Body of pancreas (tissue), 4 donors: Measurements from ENCODE around the gene XRCC5.

ENCODE experiments used
- POLR2A ChIP-seq, 3 donors: fragments of 450-650 bp; IDR thresholded peaks; one replicate each; pipeline ENCODE4 v1.6.1; 2016; ENCODE audit warnings: antibody characterized with exemption in 3 of 3, mild to moderate bottlenecking in 2 of 3
- TF ChIP-seq, protein P1 (sequence below), 7 experiments: fragments of 450-650 bp in 4 of 7; fragments of 200-600 bp in 3 of 7; sonication (generic) in 3 of 7; IDR thresholded peaks; one replicate each; pipeline ENCODE4 v1.5.1; 2016 to 2019; ENCODE audit warnings: antibody characterized with exemption in 7 of 7

DNA sequence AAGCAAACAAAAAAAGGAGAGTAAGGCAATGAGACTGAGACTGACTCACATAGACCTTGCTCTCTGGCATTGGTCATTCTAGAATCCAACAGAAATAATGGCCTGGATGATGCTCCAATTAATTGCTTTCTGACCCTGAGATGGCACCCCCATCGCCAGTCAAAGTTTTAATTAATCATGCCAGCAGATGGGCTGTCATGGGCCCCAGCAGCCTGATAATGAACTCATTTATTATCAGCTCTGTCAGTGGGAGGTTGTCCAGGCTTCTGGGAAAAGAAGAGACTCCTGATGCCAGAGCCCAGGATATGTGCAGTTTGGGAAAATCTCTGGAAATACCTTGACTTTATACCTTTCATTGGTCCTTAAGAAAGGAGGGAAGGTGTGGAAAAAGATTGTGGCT is 115.2 kb downstream of the XRCC5 start:
- TF ChIP-seq, protein P1, sequence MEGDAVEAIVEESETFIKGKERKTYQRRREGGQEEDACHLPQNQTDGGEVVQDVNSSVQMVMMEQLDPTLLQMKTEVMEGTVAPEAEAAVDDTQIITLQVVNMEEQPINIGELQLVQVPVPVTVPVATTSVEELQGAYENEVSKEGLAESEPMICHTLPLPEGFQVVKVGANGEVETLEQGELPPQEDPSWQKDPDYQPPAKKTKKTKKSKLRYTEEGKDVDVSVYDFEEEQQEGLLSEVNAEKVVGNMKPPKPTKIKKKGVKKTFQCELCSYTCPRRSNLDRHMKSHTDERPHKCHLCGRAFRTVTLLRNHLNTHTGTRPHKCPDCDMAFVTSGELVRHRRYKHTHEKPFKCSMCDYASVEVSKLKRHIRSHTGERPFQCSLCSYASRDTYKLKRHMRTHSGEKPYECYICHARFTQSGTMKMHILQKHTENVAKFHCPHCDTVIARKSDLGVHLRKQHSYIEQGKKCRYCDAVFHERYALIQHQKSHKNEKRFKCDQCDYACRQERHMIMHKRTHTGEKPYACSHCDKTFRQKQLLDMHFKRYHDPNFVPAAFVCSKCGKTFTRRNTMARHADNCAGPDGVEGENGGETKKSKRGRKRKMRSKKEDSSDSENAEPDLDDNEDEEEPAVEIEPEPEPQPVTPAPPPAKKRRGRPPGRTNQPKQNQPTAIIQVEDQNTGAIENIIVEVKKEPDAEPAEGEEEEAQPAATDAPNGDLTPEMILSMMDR (IDR thresholded peaks at IDR 0.05): no peak
- TF ChIP-seq POLR2A (IDR thresholded peaks at IDR 0.05): no peak
